Osteocyte (in vitro differentiated cells): Measurements from ENCODE around the gene SLC16A10. TPM values are rescaled to one million over a fixed set of nuclear protein-coding genes. Genes with fewer than 3 reads are reported as not detected.
"Not testable (repeated sequence)": the region's sequence is repeated elsewhere in the genome, so short reads cannot be mapped to it uniquely, and the experiment has no call there.

Experiments
- DNase-seq: peaks from one replicate; pipeline ENCODE4 v3.0.0; 2021; ENCODE audit warnings: mixed read lengths; ENCODE audit not compliant: unreplicated experiment; ENCODE audit errors: extremely low spot score
- H3K27ac Mint-ChIP-seq: one replicate; pipeline ENCODE4 v1.8.0; 2021; ENCODE audit warnings: mild to moderate bottlenecking, mixed read lengths; ENCODE audit not compliant: unreplicated experiment
- H3K27me3 Mint-ChIP-seq: one replicate; pipeline ENCODE4 v1.8.0; 2021; ENCODE audit warnings: mixed read lengths; ENCODE audit not compliant: unreplicated experiment
- H3K36me3 Mint-ChIP-seq: one replicate; pipeline ENCODE4 v1.8.0; 2021; ENCODE audit warnings: mixed read lengths; ENCODE audit not compliant: unreplicated experiment
- H3K4me1 Mint-ChIP-seq: one replicate; pipeline ENCODE4 v1.8.0; 2021; ENCODE audit warnings: mixed read lengths; ENCODE audit not compliant: unreplicated experiment
- H3K4me3 Mint-ChIP-seq: one replicate; pipeline ENCODE4 v1.8.0; 2021; ENCODE audit warnings: mild to moderate bottlenecking, moderate library complexity, mixed read lengths; ENCODE audit not compliant: unreplicated experiment
- H3K9me3 Mint-ChIP-seq: one replicate; pipeline ENCODE4 v1.8.0; 2021; ENCODE audit warnings: mixed read lengths; ENCODE audit not compliant: unreplicated experiment
- CTCF ChIP-seq: fragments of 200-600 bp; sonication (generic); IDR thresholded peaks from 2 replicates; pipeline ENCODE4 v1.5.0; 2021; ENCODE audit warnings: antibody characterized with exemption, mild to moderate bottlenecking, moderate library complexity
- total RNA-seq: library from RNA; stranded (reverse); gene quantifications from 2 replicates; pipeline ENCODE4 v1.2.1, GENCODE V29; 2021

SLC16A10 gene
- total RNA-seq, 1 donor from 2014 or later = not detected

- no peaks in the 10 kb centered on the region for H3K36me3 Mint-ChIP-seq
- no peak for DNase-seq
- H3K27me3 Mint-ChIP-seq = peaks cover 5% of the 10 kb centered on the region
- H3K9me3 Mint-ChIP-seq = no peaks in the 10 kb centered on the region
- peaks cover 2% of the 10 kb centered on the region for H3K4me1 Mint-ChIP-seq
- TF ChIP-seq CTCF = no peak
- no peak overlapping the region for H3K4me3 Mint-ChIP-seq
- H3K27ac Mint-ChIP-seq = no peak overlapping the region
These were observed 36.9 kb upstream of the SLC16A10 start for GRCh38 chr6:111050261-111051023.

- Mint-ChIP-seq H3K27ac (no peak overlapping the region), H3K27me3 (peaks cover 11% of the 10 kb centered on the region), H3K36me3 (no peaks in the 10 kb centered on the region), H3K9me3 (no peaks in the 10 kb centered on the region), H3K4me1 (peaks cover 2% of the 10 kb centered on the region), H3K4me3 (no peak overlapping the region)
- TF ChIP-seq CTCF = no peak
- DNase-seq = no peak
These were observed 35.1 kb upstream of the SLC16A10 start for GRCh38 chr6:111052171-111052570.

- H3K36me3 Mint-ChIP-seq = no peaks in the 10 kb centered on the region
- no peak for DNase-seq
- H3K27me3 Mint-ChIP-seq = peaks cover 35% of the 10 kb centered on the region
- TF ChIP-seq CTCF = peak; percentile 71
- H3K27ac Mint-ChIP-seq = no peak overlapping the region
- no peak overlapping the region for H3K4me3 Mint-ChIP-seq
- no peaks in the 10 kb centered on the region for H3K4me1 Mint-ChIP-seq
- no peaks in the 10 kb centered on the region for H3K9me3 Mint-ChIP-seq
These were observed 30.1 kb upstream of the SLC16A10 start for GRCh38 chr6:111057074-111057752.

- Mint-ChIP-seq H3K4me3 (no peak overlapping the region), H3K36me3 (no peaks in the 10 kb centered on the region), H3K27me3 (peaks cover 31% of the 10 kb centered on the region), H3K27ac (no peak overlapping the region), H3K9me3 (peaks cover 7% of the 10 kb centered on the region), H3K4me1 (no peaks in the 10 kb centered on the region)
- no peak for TF ChIP-seq CTCF
- DNase-seq = no peak
These were observed 25.8 kb upstream of the SLC16A10 start for GRCh38 chr6:111061508-111061907.

- H3K36me3 Mint-ChIP-seq, H3K27ac Mint-ChIP-seq, DNase-seq, H3K4me3 Mint-ChIP-seq, H3K4me1 Mint-ChIP-seq, H3K9me3 Mint-ChIP-seq: not testable (repeated sequence)
- H3K27me3 Mint-ChIP-seq = peaks cover 29% of the 10 kb centered on the region
These were observed 25.3 kb upstream of the SLC16A10 start for GRCh38 chr6:111061985-111062384.

GRCh38 chr6:111062860-111063259 lies 24.4 kb upstream of the SLC16A10 start:
- H3K4me3 Mint-ChIP-seq, H3K27ac Mint-ChIP-seq, H3K36me3 Mint-ChIP-seq, H3K4me1 Mint-ChIP-seq, H3K9me3 Mint-ChIP-seq, DNase-seq: not testable (repeated sequence)
- H3K27me3 Mint-ChIP-seq = peaks cover 29% of the 10 kb centered on the region
